ENCODE results near the gene CPLANE2.

DNA sequence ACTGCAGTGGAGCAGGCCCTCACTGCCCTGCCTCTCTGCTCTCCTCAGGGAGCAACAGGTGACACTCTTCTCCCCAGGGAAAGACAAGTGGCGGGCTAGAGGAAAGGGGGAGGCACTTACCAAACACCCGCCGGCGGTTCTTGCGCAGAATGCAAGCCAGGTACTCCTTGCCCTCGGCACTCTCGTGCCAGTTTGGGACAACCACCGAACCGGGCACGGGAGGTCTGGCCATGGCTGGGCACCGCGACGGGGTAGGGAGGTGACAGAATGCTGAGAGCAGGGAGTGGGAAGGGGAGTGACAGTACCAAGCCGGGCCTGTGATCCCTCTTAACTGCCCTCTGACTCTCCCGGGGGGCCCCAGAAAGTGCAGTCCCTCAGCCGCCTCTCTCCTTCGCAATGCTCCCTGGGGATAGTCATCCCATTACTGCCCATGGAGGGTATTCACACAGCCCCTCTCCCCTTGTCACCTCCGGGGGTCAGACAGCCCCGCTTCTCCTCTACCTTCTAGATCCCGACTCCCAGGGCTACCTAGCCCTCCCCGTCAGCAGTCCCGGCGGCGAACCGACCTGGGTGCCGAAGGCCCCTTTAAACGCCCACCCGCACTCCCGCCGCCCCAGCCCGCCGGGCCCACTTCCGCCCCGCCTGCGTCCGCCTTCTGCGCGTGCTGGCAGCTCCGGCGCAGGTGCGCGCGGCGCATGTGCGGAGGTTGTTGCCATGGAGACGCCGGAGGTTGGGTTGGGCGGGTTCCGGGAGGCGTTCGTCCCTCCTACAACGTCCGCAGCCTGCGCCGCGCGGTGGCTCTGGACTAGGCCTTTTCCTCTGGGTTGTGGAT is at the start of gene CPLANE2:
- TF ChIP-seq CTCF (IDR thresholded peaks at IDR 0.05; ENCODE audit: low read length) (no peak), EZH2phosphoT487 (IDR thresholded peaks at IDR 0.05; ENCODE audit: low read length) (no peak)

Data from MM.1S (cell line).